Measurements from ENCODE around the gene PDCL2.

GRCh38 chr4:55547918-55548317, 44.1 kb downstream of the PDCL2 start:
- TF ChIP-seq CTCF (IDR thresholded peaks at IDR 0.05) (no peak), POLR2A (IDR thresholded peaks at IDR 0.05) (no peak)
